HG03064 (cell line): ENCODE data around the gene FAM20C.

Experiments
- ATAC-seq: cut with Tn5 transposase; IDR thresholded peaks from one replicate; pipeline ENCODE4 v1.9.1; 2021; ENCODE audit warnings: low read depth; ENCODE audit not compliant: unreplicated experiment

FAM20C gene

DNA sequence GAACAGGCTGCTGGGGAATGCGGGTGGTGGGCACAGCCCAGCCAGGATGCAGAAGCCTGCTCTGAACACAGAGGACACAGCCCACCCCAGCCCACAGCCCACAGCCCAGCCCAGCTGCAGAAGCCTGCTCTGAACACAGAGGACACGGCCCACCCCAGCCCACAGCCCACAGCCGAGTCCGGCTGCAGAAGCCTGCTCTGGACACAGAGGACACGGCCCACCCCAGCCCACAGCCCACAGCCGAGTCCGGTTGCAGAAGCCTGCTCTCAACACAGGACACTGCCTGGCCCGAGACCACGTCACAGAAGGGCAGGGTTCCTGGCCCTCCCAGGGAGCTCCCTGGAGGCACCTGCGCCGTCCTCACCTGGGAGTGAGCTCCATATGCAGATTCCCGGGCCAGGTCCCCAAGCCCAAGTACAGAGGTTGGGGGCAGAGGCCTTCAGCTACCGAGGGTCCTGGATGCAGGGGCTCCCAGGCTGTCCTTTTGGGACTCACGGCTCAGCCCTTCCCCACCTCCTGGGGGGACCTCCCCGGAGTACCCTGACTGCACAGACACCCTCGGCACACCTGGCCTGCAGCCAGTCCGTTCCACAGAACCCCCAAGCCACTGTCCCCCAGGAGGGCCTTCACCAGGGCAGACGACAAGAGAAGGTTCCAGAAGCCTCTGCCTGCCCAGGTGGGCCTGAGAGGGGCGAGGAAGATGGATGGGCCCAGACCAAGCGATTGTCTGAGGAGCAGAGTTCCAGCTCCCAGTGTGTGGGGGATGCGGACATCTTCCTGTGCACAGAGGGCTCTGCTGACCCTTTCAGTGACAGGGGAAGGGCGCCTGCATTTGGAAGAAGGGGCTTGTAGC, 73.9 kb downstream of the FAM20C start:
- no peak for ATAC-seq

- no peak for ATAC-seq
These were observed 74.8 kb downstream of the FAM20C start for GRCh38 chr7:266851-267840.

DNA sequence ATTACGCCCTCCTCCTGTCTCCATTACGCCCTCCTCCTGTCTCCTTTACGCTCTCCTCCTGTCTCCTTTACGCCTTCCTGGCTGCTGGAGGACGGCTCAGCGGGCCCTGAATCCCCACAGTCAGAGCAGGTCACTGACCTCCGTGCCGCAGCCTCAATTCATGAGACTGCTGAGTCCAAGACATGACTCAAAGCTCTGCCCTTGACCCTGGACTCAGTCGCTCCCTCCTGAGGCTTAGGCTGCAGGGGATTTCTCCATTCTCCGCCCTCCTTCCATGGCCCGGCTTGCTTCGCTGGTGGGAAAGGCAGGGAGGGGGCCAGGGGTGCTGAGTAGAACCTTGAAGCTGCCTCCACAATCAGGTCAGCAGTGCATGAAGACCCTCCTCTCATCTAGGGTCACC, 76.6 kb downstream of the FAM20C start:
- ATAC-seq: no peak

GRCh38 chr7:269721-270120, 77.3 kb downstream of the FAM20C start:
- ATAC-seq: no peak

DNA sequence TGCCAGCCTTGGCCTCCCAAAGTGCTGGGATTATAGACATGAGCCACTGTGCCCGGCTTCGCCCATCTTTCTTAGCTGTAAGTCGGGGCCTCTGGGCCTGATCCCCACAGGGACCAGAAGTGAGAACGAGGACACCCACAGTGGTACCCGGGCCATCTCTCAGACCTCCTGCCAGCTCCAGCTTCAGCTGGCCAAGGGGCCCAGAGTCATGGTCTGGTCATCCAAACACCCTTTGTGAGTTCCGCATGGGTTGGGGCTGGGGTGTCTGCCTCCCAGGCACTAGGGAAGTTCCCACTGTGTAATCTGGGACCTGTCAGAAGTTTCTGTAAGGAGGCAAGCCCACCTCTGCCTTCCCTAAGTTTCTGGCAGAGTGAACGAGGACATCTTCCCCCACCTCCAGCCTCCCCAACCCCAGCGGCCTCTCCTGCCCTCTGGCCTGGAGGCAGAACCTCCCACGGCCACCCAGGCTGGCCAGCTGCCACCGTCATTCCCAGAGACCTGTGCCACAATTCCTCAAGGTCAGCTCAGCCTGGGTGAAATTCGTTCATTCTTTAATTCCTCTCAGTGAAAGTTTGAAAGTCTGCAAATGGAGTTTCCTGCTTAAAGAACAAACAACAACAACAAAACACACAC, 78.1 kb downstream of the FAM20C start:
- no peak for ATAC-seq

- no peak for ATAC-seq
These were observed 79.1 kb downstream of the FAM20C start for GRCh38 chr7:271266-272107.

GRCh38 chr7:272108-272615, 79.8 kb downstream of the FAM20C start:
- no peak for ATAC-seq

DNA sequence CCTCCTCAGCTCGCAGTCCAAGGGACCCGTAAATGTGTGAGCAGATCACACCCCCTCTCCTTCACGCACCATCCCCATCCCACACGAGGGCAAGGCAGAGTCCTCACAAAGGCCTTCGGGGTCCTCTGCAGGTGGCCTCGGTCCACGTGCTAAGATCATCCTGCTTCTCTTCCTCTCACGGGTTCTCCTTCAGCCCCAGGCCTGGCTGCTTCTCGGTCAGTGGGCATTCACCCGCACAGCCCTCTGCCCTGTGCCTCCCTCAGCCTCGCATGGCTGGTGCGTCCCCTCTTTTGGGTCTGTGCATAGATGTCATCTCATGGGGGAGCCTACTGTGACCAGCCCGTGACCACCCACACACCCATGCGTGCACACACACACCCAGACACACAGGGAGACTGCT, 80.3 kb downstream of the FAM20C start:
- no peak for ATAC-seq

GRCh38 chr7:273327-273726, 81.0 kb downstream of the FAM20C start:
- no peak for ATAC-seq

GRCh38 chr7:274266-274665, 81.9 kb downstream of the FAM20C start:
- no peak for ATAC-seq

DNA sequence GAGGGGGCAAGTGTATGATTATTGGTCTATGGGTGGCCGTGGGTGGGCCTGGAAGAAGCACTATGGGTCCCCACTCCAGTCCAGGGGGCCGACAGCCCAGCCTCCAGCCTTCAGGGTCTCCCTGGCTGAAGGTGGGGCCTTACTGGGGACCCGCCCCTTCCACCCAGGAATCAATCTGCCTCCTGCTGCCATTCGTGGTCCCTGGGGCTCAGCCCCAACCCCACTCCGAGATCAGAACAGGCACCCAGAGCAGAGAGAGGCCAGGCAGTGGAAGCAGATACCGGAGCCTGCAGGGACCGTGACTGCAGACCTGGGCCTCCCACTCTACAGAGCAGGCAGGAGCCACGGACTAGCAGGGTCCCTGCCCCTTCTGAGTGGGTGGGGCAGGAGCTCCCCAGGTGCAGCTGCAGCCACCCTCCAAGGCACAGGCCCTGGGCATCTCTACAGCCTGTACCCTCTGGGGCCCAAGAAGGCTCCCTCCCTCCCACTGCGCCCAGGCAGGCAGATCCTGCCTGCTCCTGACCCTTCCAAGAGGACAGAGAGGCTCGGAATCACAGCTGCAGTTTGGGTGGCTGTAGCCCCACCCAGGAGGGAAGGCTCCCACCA, 84.0 kb downstream of the FAM20C start:
- ATAC-seq: no peak

- ATAC-seq: no peak
These were observed 84.9 kb downstream of the FAM20C start for GRCh38 chr7:277228-277627.

- no peak for ATAC-seq
These were observed 85.7 kb downstream of the FAM20C start for GRCh38 chr7:278081-278480.

DNA sequence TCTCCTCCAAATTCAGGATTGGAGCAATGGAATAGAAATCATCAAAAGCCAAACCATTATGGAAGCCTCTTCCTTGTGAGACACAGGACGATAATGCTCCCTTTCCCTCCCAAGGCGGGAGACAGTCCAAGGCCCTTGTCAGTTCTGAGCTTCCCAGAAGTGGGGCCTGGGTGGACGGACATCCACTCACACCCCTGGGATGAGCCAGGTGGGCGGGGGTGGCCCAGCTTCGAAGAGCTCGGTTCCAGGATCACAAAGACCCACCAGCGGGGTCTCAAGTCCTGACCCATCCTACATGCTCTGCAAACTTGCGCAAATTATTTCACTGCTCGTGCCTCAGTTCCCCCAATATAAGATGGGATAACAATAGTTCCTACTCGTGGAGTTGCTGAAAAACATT, 87.5 kb downstream of the FAM20C start:
- ATAC-seq: no peak

GRCh38 chr7:280461-280860, 88.1 kb downstream of the FAM20C start:
- ATAC-seq: no peak

- ATAC-seq: no peak
These were observed 89.3 kb downstream of the FAM20C start for GRCh38 chr7:281637-282036.

DNA sequence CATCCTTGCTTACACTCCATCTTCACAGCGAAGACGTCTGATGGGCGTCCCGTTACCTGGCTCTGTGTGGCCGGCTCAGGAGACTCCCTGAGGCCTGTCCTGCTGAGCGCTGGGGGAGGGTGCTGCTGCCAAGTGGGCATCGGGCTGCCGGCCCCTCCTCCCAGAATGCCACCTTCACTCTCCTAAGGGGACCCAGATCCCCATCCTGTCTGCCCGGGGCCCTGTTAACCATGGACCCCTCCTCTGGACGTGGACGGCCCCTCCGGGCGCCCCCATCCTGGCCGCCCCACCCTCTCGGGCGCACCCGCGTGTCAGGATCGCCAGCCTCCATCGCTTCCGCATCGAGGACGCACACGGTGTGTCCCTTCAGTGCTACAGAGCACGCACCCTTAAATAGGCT, 90.2 kb downstream of the FAM20C start:
- ATAC-seq: no peak

DNA sequence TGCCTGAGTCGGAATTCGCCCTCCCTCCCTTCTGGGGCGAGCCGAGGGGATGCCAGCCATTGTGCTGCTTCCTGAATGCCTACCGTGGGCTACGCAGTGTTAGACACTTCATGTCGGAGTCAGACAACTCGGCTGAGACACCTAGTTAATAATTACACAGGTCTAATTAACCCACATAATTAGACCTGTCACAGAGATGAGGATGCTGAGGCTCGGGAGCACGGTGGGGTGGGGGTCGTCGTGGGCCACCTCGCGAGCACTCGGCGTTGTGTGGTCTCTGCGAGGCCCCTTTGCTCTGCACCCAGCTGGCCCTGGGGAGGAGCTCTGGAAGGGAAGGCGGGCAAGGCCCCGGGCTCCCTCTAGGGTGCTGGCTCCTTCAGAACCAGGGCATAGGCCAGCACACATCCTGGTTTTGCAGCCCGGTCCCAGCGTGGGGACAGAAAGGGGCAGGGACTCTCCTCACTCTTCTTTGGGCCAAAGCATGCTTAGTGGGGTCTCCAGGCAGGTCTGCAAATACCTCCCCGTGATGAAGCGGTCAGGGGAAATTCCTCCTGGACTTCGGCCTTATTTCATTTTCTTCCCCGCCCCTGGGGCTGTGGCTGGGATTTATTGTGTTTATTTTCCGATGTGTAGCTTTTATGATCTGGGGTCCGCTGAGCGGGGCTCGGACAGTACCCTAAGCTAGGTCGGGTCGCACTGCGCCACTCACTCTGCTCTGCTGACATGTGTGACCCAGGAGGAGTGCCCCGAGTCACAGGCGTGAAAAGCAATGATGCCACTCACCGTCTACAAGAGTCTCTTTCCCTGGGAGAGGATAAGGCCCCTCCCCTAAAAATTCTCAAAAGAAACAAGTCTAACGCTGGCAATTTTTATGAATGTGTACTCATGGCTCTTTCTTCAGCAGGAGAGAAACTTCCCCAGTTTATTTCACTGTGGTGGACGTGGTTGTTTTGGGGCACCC, 92.7 kb downstream of the FAM20C start:
- no peak for ATAC-seq
